GM12878 (cell line): ENCODE measurements around the gene TUNAR. TPM values are rescaled to one million over a fixed set of nuclear protein-coding genes. Genes with fewer than 3 reads are reported as not detected.

Source experiments
- ATAC-seq: fragments of 200-7000 bp; cut with Tn5 transposase; 3 replicates; pipeline ENCODE4 v1.9.1; 2020; ENCODE audit warnings: mild to moderate bottlenecking, moderate library complexity
- BruUV-seq: library from RNA; stranded (reverse); fragments of 400-500 nt; replicated peaks from 2 replicates; lab custom pipeline; 2021; lab: Mats Ljungman, UMichigan
- CTCF ChIA-PET: fragments of 300-600 bp; sonication (Branson Sonifier 250); formaldehyde crosslinking; extraction: SDS; loops from one replicate; lab custom pipeline; 2021; ENCODE audit warnings: inconsistent platforms; lab: Yijun Ruan, JAX
- POLR2A ChIA-PET: fragments of 350-600 bp; formaldehyde crosslinking; extraction: SDS; loops from one replicate; lab custom pipeline; 2021; ENCODE audit warnings: inconsistent platforms; lab: Charles Lee
- RAD21 ChIA-PET: fragments of 300-600 bp; sonication (Branson Sonifier 250); formaldehyde crosslinking; loops from one replicate; lab custom pipeline; 2023; ENCODE audit warnings: antibody characterized with exemption; ENCODE audit not compliant: unreplicated experiment; lab: Charles Lee
- SMC1A ChIA-PET: fragments of 300-600 bp; sonication (Branson Sonifier 250); formaldehyde crosslinking; loops from one replicate; lab custom pipeline; 2023; ENCODE audit not compliant: unreplicated experiment, uncharacterized antibody; lab: Charles Lee
- DNase-seq: peaks from one replicate; pipeline ENCODE4 v3.0.0-alpha.2; 2011; ENCODE audit warnings: low read depth, low spot score
- FAIRE-seq: peaks from 3 replicates; lab custom pipeline; 2011; peaks lifted over from hg19 to GRCh38; lab: Jason Lieb, UNC
- H2AFZ ChIP-seq: 2 replicates; pipeline ENCODE4 v1.6.0; 2011; ENCODE audit warnings: low read depth, low read length, control low read depth; ENCODE audit not compliant: control insufficient read depth
- H3K27ac ChIP-seq: 2 replicates; pipeline ENCODE4 v1.5.1; 2011; ENCODE audit warnings: control low read depth; ENCODE audit not compliant: control insufficient read depth, insufficient read depth
- H3K27me3 ChIP-seq, 2 experiments: replicated peaks in 1 of 2; 2 replicates each; pipeline versions ENCODE4 v1.6.0 to v1.6.1; 2011; ENCODE audit warnings: low read length in 1 of 2; ENCODE audit not compliant: control insufficient read depth in 2 of 2, insufficient read depth in 2 of 2
- H3K36me3 ChIP-seq, 2 experiments: 2 replicates each; pipeline ENCODE4 v1.5.1; 2011; ENCODE audit warnings: low read length in 1 of 2; ENCODE audit not compliant: control insufficient read depth in 2 of 2, insufficient read depth in 2 of 2
- H3K4me1 ChIP-seq: 2 replicates; pipeline ENCODE4 v1.6.1; 2011; ENCODE audit warnings: mild to moderate bottlenecking, low read length, moderate library complexity, mixed read lengths; ENCODE audit not compliant: control insufficient read depth, insufficient read depth
- H3K4me2 ChIP-seq: 2 replicates; pipeline ENCODE4 v1.6.0; 2011; ENCODE audit warnings: control low read depth; ENCODE audit not compliant: control insufficient read depth, insufficient read depth
- H3K4me3 ChIP-seq: fragments of 200-600 bp; sonication (generic); 2 replicates; pipeline ENCODE4 v1.5.1; 2016
- H3K79me2 ChIP-seq: 2 replicates; pipeline ENCODE4 v1.6.0; 2011; ENCODE audit warnings: low read length; ENCODE audit not compliant: control insufficient read depth, insufficient read depth
- H3K9ac ChIP-seq: 2 replicates; pipeline ENCODE4 v1.8.0; 2011; ENCODE audit warnings: low read length, control low read depth, mixed read lengths; ENCODE audit not compliant: control insufficient read depth, insufficient read depth
- H3K9me3 ChIP-seq: replicated peaks from 3 replicates; pipeline ENCODE4 v1.5.1; 2011; ENCODE audit warnings: mild to moderate bottlenecking, low read length; ENCODE audit not compliant: control insufficient read depth, insufficient read depth
- H4K20me1 ChIP-seq: 2 replicates; pipeline ENCODE4 v1.6.0; 2011; ENCODE audit not compliant: control insufficient read depth, insufficient read depth
- ASH2L ChIP-seq: fragments of 300-600, 200-600 bp; sonication (generic); IDR thresholded peaks from 2 replicates; pipeline ENCODE4 v1.6.1; 2017; ENCODE audit warnings: low read depth, mild to moderate bottlenecking, borderline replicate concordance
- ATF7 ChIP-seq: fragments of 450-650 bp; IDR thresholded peaks from 2 replicates; pipeline ENCODE4 v1.6.1; 2016; ENCODE audit warnings: low read depth, mild to moderate bottlenecking
- CEBPB ChIP-seq, 2 experiments: fragments of 150-350 bp in 1 of 2; IDR thresholded peaks; 2 replicates each; pipeline ENCODE4 v1.6.1; 2012 to 2014; ENCODE audit warnings: low read depth in 2 of 2, low read length in 2 of 2, borderline replicate concordance in 1 of 2, inconsistent platforms in 1 of 2
- ELK1 ChIP-seq: IDR thresholded peaks from 2 replicates; pipeline ENCODE4 v1.6.1; 2012; ENCODE audit warnings: low read depth, low read length, improper control_type of control experiment
- LARP7 ChIP-seq: fragments of 450-650 bp; IDR thresholded peaks from 2 replicates; pipeline ENCODE4 v1.6.1; 2017; ENCODE audit warnings: mild to moderate bottlenecking
- MEF2B ChIP-seq: fragments of 450-650 bp; IDR thresholded peaks from 2 replicates; pipeline ENCODE4 v1.6.1; 2018; ENCODE audit warnings: mild to moderate bottlenecking, moderate library complexity; ENCODE audit not compliant: partially characterized antibody, poor library complexity, severe bottlenecking
- NBN ChIP-seq: fragments of 450-650 bp; IDR thresholded peaks from 2 replicates; pipeline ENCODE4 v1.6.1; 2016
- NFYB ChIP-seq: IDR thresholded peaks from 2 replicates; pipeline ENCODE4 v1.6.1; 2011; ENCODE audit warnings: low read depth, mild to moderate bottlenecking, low read length, improper control_type of control experiment, moderate library complexity; ENCODE audit not compliant: insufficient read depth
- POLR2AphosphoS5 ChIP-seq: IDR thresholded peaks from 2 replicates; pipeline ENCODE4 v1.6.1; 2011; ENCODE audit warnings: mild to moderate bottlenecking, low read length, inconsistent platforms
- RBBP5 ChIP-seq: fragments of 200-600 bp; sonication (generic); conservative IDR thresholded peaks from 2 replicates; pipeline ENCODE4 v1.6.1; 2016
- SPI1 ChIP-seq: IDR thresholded peaks from 2 replicates; pipeline ENCODE4 v1.6.1; 2011; ENCODE audit warnings: low read depth, mild to moderate bottlenecking, low read length, moderate library complexity, borderline replicate concordance; ENCODE audit not compliant: insufficient read depth
- ZNF384 ChIP-seq: IDR thresholded peaks from 2 replicates; pipeline ENCODE4 v1.6.1; 2012; ENCODE audit warnings: low read depth, mild to moderate bottlenecking, low read length, improper control_type of control experiment, borderline replicate concordance
- ZNF622 ChIP-seq: fragments of 450-650 bp; IDR thresholded peaks from 2 replicates; pipeline ENCODE4 v1.6.1; 2017; ENCODE audit warnings: mild to moderate bottlenecking, inconsistent platforms
- ZZZ3 ChIP-seq: IDR thresholded peaks from 2 replicates; pipeline ENCODE4 v1.6.1; 2011; ENCODE audit warnings: low read depth; ENCODE audit not compliant: control insufficient read depth, insufficient read length
- WGBS: methylation state at CpG from one replicate; pipeline ENCODE4 v1.1.6; 2016; ENCODE audit warnings: low lambda C conversion rate; ENCODE audit not compliant: insufficient replicate concordance, insufficient coverage; ENCODE audit errors: missing lambda C conversion rate; 5-methylcytosine and 5-hydroxymethylcytosine counted together
- in situ Hi-C: fragments of 300-500 bp; cut with MboI; formaldehyde crosslinking; loops from 9 replicates; pipeline ENCODE4 v1.14.3; 2018; ENCODE audit warnings: mixed read lengths
- intact Hi-C: fragments of 100-400 bp; cut with micrococcal nuclease; formaldehyde crosslinking; loops from one replicate; pipeline ENCODE4 v1.14.2; 2022; ENCODE audit not compliant: unreplicated experiment
- polyA plus RNA-seq, 11 experiments: library from polyadenylated mRNA; depleted of rRNA in 4 of 11; unstranded in 6 of 11; stranded (reverse) in 5 of 11; fragments of >200 nt; fragmentation: Nextera tagmentation in 4 of 11; fragmentation: Illumina TruSeq in 1 of 11; extraction: Ambion mirVana in 4 of 11; extraction: Trizol in 1 of 11; gene quantifications; 1 replicate in 1 of 11; 2 replicates in 10 of 11; pipeline versions ENCODE4 v1.2.1 to v1.2.3, GENCODE V29; 2011 to 2016; ENCODE audit warnings: inconsistent platforms in 2 of 11, missing spikeins in 2 of 11, low read depth in 1 of 11
- total RNA-seq, 4 experiments: library from RNA; depleted of rRNA in 3 of 4; stranded (reverse); fragments of >200 nt in 3 of 4; fragmentation: Illumina TruSeq in 1 of 4; extraction: Trizol in 1 of 4; gene quantifications; 2 replicates each; pipeline versions ENCODE4 v1.2.1 to v1.2.3, GENCODE V29; 2013 to 2021
- TF ChIP-seq, protein P1 (sequence below): fragments of 450-650 bp; IDR thresholded peaks from 2 replicates; pipeline ENCODE4 v1.6.1; 2018; ENCODE audit warnings: borderline replicate concordance, mild to moderate bottlenecking; ENCODE audit not compliant: partially characterized antibody

Gene TUNAR
- total and polyA plus RNA-seq, 10 of the 15 experiments (the other 5 are each of a cell fraction or from before 2014, with no cell fraction given): 0.02 TPM; not detected in 9

- H3K9ac ChIP-seq: no peak overlapping the region
- ATAC-seq: no peak
- no peak overlapping the region for H3K4me2 ChIP-seq
- CTCF ChIA-PET: no interaction called here
- H3K4me1 ChIP-seq: no peaks in the 10 kb centered on the region
- TF ChIP-seq CEBPB (IDR thresholded peaks at IDR 0.05; ENCODE audit: borderline replicate concordance in 1 of 2, low read depth in 2 of 2, low read length in 2 of 2): no peak
- no peak for TF ChIP-seq POLR2AphosphoS5
- TF ChIP-seq ATF7: no peak
- no peak for TF ChIP-seq ASH2L
- TF ChIP-seq ZNF384: no peak
- H4K20me1 ChIP-seq: no peaks in the 10 kb centered on the region
- WGBS: 8% methylated on average over 4 of the region's 4 CpGs
- in situ Hi-C loops: no loop called here
- no peak overlapping the region for H3K27ac ChIP-seq
- H3K36me3 ChIP-seq: no peaks in the 10 kb centered on the region
- POLR2A ChIA-PET: no interaction called here
- no peak for FAIRE-seq
- no peak overlapping the region for H3K4me3 ChIP-seq
- H3K79me2 ChIP-seq: no peaks in the 10 kb centered on the region
- RAD21 ChIA-PET: no interaction called here
- intact Hi-C loops: no loop called here
- H3K27me3 ChIP-seq: peaks cover 0 to 4% of the 10 kb centered on the region in 2 experiments; a peak in 2 of 4 replicates
- no peak overlapping the region for H2AFZ ChIP-seq
- no peaks in the 10 kb centered on the region for H3K9me3 ChIP-seq
- DNase-seq: no peak
- SMC1A ChIA-PET: interaction anchor here (1.1 kb wide), 1 partner anchor 28 kb away, joined by 3 read pairs; no protein-coding TSS in a partner anchor
- no TSS peak for BruUV-seq
Measured at GRCh38 chr14:95906591-95906990, 30.0 kb downstream of the TUNAR start.

DNA sequence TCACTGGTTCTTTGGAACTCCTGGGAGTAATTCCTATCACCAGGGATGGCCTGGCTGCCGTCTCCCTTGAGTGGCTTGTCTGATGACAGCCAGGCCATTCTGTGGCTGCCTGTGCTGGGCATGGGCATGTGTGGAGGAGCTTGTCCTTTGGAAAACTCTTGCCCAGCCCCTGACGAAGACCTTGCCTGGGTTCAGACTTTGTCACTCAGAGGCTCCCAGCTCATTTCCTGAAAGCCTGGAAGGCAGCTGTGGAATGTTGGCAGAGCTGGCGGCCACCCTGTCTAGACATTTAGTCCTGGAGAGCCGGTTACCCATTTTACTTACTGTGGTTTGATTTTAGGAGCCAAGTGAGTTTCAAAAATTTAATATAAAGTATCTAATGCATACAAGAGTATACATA lies 34.0 kb downstream of the TUNAR start:
- H3K4me3 ChIP-seq: no peak overlapping the region
- no peaks in the 10 kb centered on the region for H3K4me1 ChIP-seq
- H3K9ac ChIP-seq: no peak overlapping the region
- no peaks in the 10 kb centered on the region for H3K9me3 ChIP-seq
- H3K36me3 ChIP-seq: no peaks in the 10 kb centered on the region
- ChIA-PET RAD21 (no interaction called here), CTCF (no interaction called here), SMC1A (no interaction called here), POLR2A (interaction anchor here (0.6 kb wide), 1 partner anchor 29 kb away, joined by 3 read pairs; no protein-coding TSS in a partner anchor)
- intact Hi-C loops (no loop called here), in situ Hi-C loops (no loop called here)
- H3K27me3 ChIP-seq: no peaks in the 10 kb centered on the region
- ATAC-seq (no peak), DNase-seq (no peak), FAIRE-seq (no peak)
- H3K4me2 ChIP-seq: no peak overlapping the region
- WGBS: 15% methylated on average over 4 of the region's 4 CpGs
- H3K79me2 ChIP-seq: no peaks in the 10 kb centered on the region
- no peak overlapping the region for H3K27ac ChIP-seq
- no TSS peak for BruUV-seq
- H2AFZ ChIP-seq: no peak overlapping the region
- H4K20me1 ChIP-seq: no peaks in the 10 kb centered on the region
- no peak for TF ChIP-seq NBN
- TF ChIP-seq ELK1: no peak
- no peak for TF ChIP-seq SPI1
- no peak for TF ChIP-seq MEF2B
- TF ChIP-seq ZNF384: no peak
- no peak for TF ChIP-seq LARP7
- TF ChIP-seq NFYB: no peak
- TF ChIP-seq, protein P1, sequence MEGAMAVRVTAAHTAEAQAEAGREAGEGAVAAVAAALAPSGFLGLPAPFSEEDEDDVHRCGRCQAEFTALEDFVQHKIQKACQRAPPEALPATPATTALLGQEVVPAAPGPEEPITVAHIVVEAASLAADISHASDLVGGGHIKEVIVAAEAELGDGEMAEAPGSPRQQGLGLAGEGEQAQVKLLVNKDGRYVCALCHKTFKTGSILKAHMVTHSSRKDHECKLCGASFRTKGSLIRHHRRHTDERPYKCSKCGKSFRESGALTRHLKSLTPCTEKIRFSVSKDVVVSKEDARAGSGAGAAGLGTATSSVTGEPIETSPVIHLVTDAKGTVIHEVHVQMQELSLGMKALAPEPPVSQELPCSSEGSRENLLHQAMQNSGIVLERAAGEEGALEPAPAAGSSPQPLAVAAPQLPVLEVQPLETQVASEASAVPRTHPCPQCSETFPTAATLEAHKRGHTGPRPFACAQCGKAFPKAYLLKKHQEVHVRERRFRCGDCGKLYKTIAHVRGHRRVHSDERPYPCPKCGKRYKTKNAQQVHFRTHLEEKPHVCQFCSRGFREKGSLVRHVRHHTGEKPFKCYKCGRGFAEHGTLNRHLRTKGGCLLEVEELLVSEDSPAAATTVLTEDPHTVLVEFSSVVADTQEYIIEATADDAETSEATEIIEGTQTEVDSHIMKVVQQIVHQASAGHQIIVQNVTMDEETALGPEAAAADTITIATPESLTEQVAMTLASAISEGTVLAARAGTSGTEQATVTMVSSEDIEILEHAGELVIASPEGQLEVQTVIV: no peak
- no peak for TF ChIP-seq ZNF622
- no peak for TF ChIP-seq RBBP5
- TF ChIP-seq ZZZ3: no peak
